NCI-H2171 (cell line): ENCODE results near the gene RTN3.
A peak's percentile ranks its signal among the peaks of the same experiment; 100 is the strongest.
"Not testable (repeated sequence)": the region's sequence is repeated elsewhere in the genome, so short reads cannot be mapped to it uniquely, and the experiment has no call there.

Experiments used
- DNase-seq: peaks from one replicate; lab custom pipeline; 2025; lab: John Stamatoyannopoulos, UW

Gene RTN3

GRCh38 chr11:63683133-63683991 is 2.1 kb downstream of the RTN3 start:
- DNase-seq = no peak

GRCh38 chr11:63685158-63685721 is 3.9 kb downstream of the RTN3 start:
- DNase-seq = not testable (repeated sequence)

- no peak for DNase-seq
These were observed 5.6 kb downstream of the RTN3 start for GRCh38 chr11:63686926-63687325.

GRCh38 chr11:63687845-63688244 is 6.5 kb downstream of the RTN3 start:
- no peak for DNase-seq

GRCh38 chr11:63694596-63694995 is 13.3 kb downstream of the RTN3 start:
- no peak for DNase-seq

DNA sequence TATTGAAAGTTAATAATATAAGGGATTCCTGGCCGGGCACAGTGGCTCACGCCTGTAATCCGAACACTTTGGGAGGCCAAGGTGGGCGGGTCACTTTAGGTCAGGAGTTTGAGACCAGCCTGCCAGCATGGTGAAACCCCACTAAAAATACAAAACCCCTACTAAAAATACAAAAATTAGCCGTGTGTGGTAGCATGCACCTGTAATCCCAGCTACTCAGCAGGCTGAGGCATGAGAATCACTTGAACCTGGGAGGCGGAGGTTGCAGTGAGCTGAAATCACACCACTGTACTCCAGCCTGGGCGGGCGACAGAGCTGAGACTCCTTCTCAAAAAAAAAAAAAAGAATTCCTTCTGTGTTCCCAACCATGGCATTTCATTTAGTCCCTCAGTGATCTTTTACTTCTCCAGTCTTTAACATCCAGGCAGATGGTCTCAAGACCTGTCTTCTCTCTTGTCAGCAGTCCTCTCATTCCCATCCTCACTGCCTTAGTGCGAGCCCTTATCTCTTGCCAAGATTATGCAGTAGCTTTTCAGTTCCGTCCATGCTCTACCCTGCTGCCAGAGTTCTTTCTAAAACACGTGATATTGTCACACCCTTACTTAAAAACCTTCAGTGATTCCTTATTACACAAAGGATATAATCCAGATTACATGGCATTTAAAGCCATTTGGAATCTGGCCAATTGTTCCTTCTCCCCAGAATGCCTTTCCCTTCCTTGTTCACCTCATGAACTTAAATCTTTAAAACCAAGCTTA is 17.9 kb downstream of the RTN3 start:
- DNase-seq = no peak

- no peak for DNase-seq
These were observed 18.6 kb downstream of the RTN3 start for GRCh38 chr11:63699896-63700295.

GRCh38 chr11:63705526-63705925 is 24.2 kb downstream of the RTN3 start:
- no peak for DNase-seq

GRCh38 chr11:63708764-63709163 is 27.5 kb downstream of the RTN3 start:
- DNase-seq = no peak

DNA sequence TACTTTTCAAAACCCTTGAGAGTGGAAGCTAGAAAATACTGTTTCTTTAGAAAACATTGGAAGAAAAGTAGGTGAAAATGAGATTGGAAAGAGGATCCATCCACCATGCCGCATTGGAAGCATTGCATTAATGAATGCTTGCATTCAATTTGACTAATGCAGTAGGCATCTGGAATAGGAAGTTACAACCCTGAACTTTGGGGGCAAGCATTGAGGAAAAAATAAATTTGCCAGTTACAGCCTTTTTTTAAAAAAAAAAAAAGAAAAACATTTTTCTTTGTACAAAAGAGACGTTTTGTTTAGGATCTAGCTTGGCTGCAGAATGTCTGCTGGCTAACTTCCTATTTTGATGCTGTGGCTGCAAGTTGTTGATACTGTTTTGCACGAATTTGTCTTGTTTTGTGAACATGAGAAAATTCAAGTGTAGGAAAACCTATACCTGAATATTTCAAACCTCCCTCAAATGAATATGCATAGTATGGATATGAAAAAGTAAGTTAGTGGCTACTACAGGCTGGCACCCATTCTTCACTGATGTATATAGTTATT is 28.1 kb downstream of the RTN3 start:
- DNase-seq = no peak

DNA sequence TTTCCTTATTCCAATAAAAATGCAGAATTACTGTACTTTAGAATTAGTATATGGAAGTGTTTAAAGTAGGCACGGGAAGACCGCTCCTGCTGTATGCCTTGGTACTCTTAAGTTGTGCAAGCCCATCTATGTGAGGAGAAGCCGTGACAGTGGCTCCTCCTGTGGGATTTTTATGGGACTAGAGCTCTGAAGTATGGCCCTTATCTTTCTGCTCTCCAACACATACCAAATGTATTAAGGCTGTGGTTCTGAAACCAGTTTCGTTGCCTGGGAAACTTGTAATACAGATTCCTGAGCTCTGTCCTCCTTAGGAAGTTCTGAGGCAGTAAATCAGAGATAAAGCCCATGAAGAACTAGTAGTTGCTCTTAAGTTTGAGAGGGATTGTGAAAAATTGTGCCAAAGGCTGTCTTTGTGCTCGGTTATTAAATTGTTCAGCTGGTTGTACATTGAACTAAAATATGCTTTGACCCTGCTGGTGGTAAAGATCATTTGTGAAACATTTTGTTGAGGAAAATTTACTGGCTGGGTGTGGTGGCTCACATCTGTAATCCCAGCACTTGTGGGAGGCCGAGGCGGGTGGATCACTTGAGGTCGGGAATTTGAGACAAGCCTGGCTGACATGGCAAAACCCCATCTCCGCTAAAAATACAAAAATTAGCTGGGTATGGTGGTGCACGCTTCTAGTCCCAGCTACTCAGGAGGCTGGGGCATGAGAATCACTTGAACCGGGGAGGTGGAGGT is 29.3 kb downstream of the RTN3 start:
- no peak for DNase-seq

GRCh38 chr11:63711838-63712237 is 30.5 kb downstream of the RTN3 start:
- DNase-seq = no peak

GRCh38 chr11:63713766-63714165 is 32.5 kb downstream of the RTN3 start:
- no peak for DNase-seq

- DNase-seq = no peak
These were observed 34.7 kb downstream of the RTN3 start for GRCh38 chr11:63716046-63716445.

DNA sequence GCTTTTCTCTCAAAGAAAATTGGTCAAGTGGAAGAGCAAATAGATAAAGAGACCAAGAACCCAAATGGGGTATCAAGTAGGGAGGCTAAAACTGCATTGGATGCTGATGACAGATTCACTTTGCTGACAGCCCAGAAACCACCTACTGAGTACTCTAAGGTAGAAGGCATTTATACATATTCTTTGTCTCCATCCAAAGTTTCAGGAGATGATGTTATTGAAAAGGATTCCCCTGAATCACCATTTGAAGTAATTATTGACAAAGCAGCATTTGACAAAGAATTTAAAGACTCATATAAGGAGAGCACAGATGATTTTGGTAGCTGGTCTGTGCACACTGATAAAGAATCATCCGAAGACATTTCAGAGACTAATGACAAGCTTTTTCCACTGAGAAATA is 37.7 kb downstream of the RTN3 start:
- no peak for DNase-seq

DNA sequence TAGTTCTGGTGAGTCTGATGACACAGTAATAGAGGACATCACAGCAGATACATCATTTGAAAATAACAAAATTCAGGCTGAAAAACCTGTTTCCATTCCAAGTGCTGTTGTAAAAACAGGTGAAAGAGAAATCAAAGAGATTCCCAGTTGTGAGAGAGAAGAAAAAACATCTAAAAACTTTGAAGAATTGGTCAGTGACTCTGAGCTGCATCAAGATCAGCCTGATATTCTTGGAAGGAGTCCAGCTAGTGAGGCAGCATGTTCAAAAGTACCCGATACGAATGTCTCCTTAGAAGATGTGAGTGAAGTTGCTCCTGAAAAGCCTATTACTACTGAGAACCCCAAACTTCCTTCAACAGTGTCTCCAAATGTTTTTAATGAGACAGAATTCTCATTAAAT is 38.7 kb downstream of the RTN3 start:
- DNase-seq = no peak

DNA sequence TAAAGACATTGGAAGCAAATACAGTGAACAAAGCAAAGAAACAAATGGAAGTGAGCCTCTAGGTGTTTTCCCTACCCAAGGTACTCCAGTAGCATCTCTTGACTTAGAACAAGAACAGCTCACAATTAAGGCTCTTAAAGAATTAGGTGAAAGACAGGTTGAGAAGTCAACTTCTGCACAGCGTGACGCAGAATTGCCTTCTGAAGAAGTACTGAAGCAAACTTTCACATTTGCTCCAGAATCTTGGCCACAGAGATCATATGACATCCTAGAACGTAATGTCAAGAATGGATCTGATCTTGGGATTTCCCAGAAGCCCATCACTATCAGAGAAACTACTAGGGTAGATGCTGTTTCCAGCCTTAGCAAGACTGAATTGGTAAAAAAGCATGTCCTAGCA is 39.3 kb downstream of the RTN3 start:
- no peak for DNase-seq

DNA sequence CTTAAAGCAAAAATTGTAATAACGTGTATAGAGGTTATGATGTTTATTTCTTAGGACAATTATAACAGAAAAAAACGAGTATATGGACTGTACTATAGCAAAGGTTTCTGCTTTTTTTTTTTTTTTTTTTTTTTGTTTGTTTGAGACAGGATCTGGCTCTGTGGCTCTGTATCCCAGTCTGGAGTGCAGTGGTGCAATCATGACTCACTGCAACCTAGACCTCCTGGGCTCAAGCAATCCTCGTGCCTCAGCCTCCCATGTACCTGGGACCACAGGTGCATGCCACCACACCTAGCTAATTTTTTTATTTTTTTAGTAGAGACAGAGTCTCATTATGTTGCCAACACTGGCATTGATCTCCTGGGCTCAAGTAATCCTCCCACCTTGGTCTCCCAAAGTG is 48.0 kb downstream of the RTN3 start:
- no peak for DNase-seq

GRCh38 chr11:63736864-63737263 is 55.6 kb downstream of the RTN3 start:
- DNase-seq = no peak

DNA sequence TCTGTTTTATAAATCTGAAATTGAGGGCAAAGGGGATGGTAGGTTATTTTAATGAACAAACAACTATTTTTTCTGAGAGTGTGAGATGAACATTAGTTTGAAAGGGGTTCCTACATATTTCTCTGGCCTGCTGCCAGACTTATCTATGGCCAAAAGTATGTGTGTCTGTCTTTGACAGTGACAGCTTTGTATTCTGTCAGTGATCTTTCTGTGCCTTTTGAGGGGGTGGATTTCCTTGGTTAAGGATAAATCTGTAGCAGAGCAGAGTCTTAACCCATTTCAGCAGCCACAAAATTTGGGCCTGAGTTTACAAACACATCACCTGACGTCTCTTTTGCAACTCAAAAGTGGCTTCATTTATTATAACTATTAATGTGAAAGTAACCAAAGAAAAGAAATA is 56.4 kb downstream of the RTN3 start:
- DNase-seq = no peak

DNA sequence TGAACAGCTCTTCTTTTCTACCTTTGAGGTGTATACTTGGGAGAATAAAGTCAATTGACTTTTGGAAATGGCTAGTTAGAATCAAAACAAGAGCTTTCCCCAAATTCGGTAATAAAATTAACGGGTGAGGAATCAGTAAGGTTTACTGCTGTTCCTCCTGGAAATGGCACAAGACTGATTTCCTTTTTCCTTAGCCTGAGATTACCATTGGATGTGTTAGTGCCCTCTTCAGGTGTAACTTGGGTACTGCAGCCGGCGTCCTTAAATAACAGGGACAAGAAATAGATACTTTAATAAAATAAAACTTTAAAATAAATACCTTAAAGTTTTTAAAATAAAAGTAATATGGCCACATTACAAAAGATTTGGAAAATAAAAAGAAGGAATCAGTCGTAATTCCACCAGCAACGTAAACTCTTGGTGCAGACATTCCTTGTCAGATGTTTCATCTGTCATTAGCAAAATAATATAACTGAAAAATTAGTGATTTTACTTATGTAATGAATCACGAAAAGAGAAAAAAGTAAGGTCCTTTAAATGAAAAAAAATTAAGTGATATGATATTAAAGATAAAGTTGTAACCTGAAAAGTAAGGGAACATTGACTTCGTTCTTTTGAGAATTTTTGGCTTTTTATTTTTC is 57.5 kb downstream of the RTN3 start:
- peak; percentile 34 for DNase-seq
